Stimulated activated CD4-positive, alpha-beta T cell treated with anti-CD3 and anti-CD28 coated beads, Interleukin-2, amount 100 ng/mL, for 48 hours (primary cell): ENCODE measurements around the gene SNAP25.

Source experiments
- DNase-seq, 2 donors: peaks; one replicate each; pipeline ENCODE4 v3.0.0-alpha.2; 2020

SNAP25 gene

GRCh38 chr20:10217721-10218410 lies 764 bp upstream of the SNAP25 start:
- peak in 1 of 2 donors; percentile 14 for DNase-seq

GRCh38 chr20:10219452-10219791 lies 792 bp downstream of the SNAP25 start:
- peak; percentile 46 to 62 for DNase-seq

- DNase-seq = no peak
Observed at GRCh38 chr20:10219993-10220750, 1.5 kb downstream of the SNAP25 start.

- DNase-seq = no peak
Observed at GRCh38 chr20:10221021-10221420, 2.4 kb downstream of the SNAP25 start.

- no peak for DNase-seq
Observed at GRCh38 chr20:10225439-10226060, 6.9 kb downstream of the SNAP25 start.

- no peak for DNase-seq
Observed at GRCh38 chr20:10228330-10228729, 9.7 kb downstream of the SNAP25 start.

- no peak for DNase-seq
Observed at GRCh38 chr20:10231290-10231689, 12.7 kb downstream of the SNAP25 start.

GRCh38 chr20:10236540-10237533 lies 18.2 kb downstream of the SNAP25 start:
- DNase-seq = no peak

- DNase-seq = no peak
Observed at GRCh38 chr20:10239954-10240353, 21.3 kb downstream of the SNAP25 start.

GRCh38 chr20:10240655-10241054 lies 22.0 kb downstream of the SNAP25 start:
- no peak for DNase-seq

- DNase-seq = no peak
Observed at GRCh38 chr20:10242166-10242565, 23.5 kb downstream of the SNAP25 start.

- no peak for DNase-seq
Observed at GRCh38 chr20:10247440-10247839, 28.8 kb downstream of the SNAP25 start.

- no peak for DNase-seq
Observed at GRCh38 chr20:10249048-10249770, 30.6 kb downstream of the SNAP25 start.

GRCh38 chr20:10249822-10250221 lies 31.2 kb downstream of the SNAP25 start:
- DNase-seq = no peak

GRCh38 chr20:10250902-10251301 lies 32.3 kb downstream of the SNAP25 start:
- no peak for DNase-seq

GRCh38 chr20:10253780-10254179 lies 35.1 kb downstream of the SNAP25 start:
- no peak for DNase-seq

GRCh38 chr20:10255846-10256245 lies 37.2 kb downstream of the SNAP25 start:
- DNase-seq = no peak

GRCh38 chr20:10259166-10259565 lies 40.5 kb downstream of the SNAP25 start:
- no peak for DNase-seq

- DNase-seq = no peak
Observed at GRCh38 chr20:10260316-10260715, 41.7 kb downstream of the SNAP25 start.

GRCh38 chr20:10261702-10262101 lies 43.1 kb downstream of the SNAP25 start:
- no peak for DNase-seq

GRCh38 chr20:10263385-10264165 lies 44.9 kb downstream of the SNAP25 start:
- no peak for DNase-seq
